NAMALWA (cell line): Measurements from ENCODE around the gene MEG3.

ENCODE experiments used
- DNase-seq: peaks from one replicate; pipeline ENCODE4 v3.0.0-alpha.2; 2015; ENCODE audit warnings: low spot score

Gene MEG3

GRCh38 chr14:100865682-100866591 is 40.0 kb downstream of the MEG3 start:
- no peak for DNase-seq

DNA sequence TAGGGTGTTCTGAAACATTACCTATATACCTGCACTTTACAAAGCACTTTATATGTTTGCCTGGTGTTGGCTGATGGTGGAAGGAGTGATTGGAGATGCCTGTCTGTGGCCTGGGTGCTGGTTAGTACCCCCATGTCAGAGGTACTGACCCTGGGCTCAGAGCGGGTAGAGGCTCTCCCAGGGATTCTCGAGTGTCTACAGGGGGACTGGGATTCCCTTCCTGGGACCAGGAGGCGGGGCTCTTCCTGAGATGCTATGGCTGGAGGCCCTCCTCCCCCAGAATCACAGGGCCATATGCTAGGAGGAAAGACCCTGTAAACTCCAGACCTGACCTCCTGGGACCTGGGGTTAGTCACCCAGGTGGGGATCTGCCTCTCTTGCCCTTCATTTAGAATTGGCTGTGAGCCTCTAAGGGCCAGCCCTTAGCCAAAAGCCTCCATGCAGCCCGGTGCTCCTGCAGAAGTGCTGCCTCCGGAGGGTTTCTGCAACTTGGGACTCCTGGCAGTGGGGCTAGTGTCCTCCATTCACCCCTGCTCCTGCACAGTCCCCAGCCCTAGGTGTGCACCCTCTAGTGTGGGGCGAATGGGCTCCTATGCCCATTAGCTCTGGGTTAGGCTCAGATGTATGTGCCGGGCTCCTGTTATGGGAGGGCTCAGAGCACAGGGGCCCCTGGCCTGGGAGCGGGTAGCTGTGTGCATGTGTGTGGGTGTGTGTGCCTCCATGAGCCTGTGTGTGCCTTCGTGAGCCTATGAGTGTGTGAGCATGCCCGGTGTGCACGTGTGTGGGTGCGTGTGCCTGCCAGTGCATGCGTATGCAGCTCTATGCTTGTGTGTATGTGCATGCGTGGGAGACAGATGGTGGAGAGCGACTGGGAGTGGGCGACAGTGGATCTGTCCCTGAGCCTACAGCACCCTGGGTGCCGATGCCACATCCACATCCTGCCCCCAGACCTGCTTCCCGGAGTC is 41.0 kb downstream of the MEG3 start:
- DNase-seq, result no peak

DNA sequence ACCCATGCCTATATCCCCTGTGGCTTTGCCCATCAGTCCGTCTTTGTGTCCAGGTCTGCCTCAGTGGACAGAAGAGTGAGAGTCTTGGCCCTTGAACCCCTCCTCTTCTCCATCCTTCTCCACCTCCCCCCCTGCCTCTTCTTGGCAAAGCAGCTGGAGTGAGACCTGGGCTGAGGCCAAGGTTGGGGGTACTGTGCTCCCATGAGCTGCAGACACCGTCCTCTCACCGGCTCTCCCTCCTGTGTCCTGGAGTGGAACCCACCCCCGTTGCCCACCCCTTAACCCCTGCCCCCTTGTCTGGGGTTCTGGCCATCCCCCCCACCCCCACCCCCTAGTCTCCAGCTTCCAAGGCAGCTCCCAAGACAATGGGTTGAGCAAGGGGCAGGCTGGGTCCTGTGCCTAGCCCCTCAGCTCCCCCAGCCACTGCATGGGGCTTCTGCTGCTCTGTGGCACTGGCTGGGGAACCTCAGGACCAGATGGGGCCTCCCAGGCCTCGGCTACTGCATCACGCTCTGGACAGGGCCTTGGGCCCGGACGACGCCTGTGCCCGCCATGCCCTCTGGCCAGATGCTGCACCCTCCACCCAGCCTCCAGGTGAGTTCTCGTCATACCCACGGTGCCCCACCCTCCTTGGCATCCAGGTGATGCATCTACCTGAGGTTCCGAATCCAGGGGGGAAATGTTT is 41.9 kb downstream of the MEG3 start:
- DNase-seq, result no peak

- DNase-seq, result no peak
Measured at GRCh38 chr14:100868621-100869370, 42.9 kb downstream of the MEG3 start.

GRCh38 chr14:100871234-100872186 is 45.6 kb downstream of the MEG3 start:
- DNase-seq, result peak; percentile 10

DNA sequence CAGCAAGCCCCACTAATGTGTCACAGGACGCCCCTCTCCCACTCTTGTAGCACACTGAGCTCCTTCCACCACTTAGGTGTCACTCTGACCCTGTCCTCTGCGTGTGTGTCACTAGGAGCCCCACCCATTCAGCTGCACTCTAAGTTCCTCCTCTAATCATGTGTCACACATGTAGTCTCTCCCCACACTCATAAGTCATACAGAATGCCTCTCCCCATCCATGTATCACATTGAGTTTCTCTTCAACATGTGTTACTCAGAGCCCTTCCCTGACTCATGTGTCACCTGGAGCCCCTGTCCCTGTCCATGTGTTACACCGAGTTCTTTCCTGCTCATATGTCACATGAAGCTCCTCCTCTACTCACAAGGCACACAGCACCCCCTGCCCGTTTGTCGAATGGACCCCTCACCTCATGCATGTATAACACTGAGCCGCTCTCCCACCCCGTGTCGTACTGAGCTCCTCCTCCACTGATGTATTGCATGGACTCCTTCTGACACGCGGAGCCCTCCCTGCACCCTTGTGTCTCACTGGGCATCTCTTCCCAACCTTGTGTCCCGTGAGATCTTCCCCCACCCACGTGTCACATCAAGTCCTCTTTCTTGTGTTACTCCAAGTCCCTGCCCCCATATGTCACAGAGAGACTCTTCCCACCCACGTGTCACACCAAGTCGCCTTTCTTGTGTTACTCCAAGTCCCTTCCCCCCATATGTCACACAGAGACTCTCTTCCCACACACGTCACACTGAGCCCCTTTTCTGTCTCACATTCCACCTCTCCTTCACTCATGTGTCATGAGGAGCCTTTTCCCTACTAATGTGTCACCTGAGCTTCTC is 46.6 kb downstream of the MEG3 start:
- DNase-seq, result peak; percentile 45

- no peak for DNase-seq
Measured at GRCh38 chr14:100873096-100873482, 47.2 kb downstream of the MEG3 start.

DNA sequence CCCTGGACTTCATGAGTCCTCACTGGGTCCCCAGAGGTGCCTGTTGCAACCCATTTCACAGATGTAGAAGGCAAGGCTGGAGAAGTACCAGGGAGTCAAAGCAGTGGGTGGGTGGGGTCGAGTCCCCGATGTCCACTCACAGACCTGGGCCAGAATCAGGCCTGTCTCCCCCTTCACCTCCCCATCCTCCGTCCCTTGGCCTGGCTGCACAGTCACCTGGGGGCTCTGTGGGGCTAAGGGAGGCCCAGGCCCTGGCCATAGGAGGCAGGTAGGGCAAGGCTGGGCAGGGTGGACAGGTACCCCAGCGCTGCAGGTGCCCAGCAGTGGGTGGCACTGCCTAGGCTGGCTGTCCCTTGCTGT is 48.1 kb downstream of the MEG3 start:
- no peak for DNase-seq

GRCh38 chr14:100874411-100875091 is 48.6 kb downstream of the MEG3 start:
- no peak for DNase-seq

DNA sequence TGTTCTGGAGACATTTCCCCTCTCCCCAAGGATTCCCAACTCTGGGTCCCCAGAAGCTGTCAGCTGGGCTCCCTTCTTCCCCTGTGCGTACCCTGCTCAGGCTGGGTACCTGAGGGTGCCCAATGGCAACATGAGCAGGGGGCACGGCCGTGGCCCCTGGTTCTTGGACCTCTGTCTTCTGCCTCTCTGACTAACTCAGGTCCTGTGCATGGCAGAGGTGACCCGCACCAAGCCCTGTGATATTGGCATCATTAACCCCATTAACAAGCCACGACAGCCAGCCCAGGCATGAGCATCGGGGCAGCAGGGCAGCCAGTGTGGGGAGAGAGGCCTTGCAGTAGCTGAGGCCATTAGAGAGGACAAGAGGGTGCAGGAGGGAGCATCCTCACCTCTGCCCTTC is 49.2 kb downstream of the MEG3 start:
- DNase-seq, result no peak

- DNase-seq, result no peak
Measured at GRCh38 chr14:100875861-100876590, 50.1 kb downstream of the MEG3 start.

GRCh38 chr14:100878271-100879146 is 52.6 kb downstream of the MEG3 start:
- no peak for DNase-seq

GRCh38 chr14:100879194-100879593 is 53.3 kb downstream of the MEG3 start:
- DNase-seq, result no peak

- DNase-seq, result no peak
Measured at GRCh38 chr14:100879782-100880181, 53.9 kb downstream of the MEG3 start.

GRCh38 chr14:100880271-100881101 is 54.6 kb downstream of the MEG3 start:
- no peak for DNase-seq
